Mononuclear cell (primary cell): ENCODE measurements around the gene CIT. TPM values are rescaled to one million over a fixed set of nuclear protein-coding genes. Genes with fewer than 3 reads are reported as not detected.

Source experiments
- total RNA-seq: library from RNA; depleted of rRNA; stranded (reverse); fragments of >200 nt; gene quantifications from one replicate; pipeline ENCODE4 v1.2.3, GENCODE V29; 2012

Gene CIT
- total RNA-seq, 1 donor, result 0.84 TPM

Other genes starting within 250 kb of the CIT start
- gene PRKAB1, start 209.2 kb downstream of the CIT start, total RNA-seq, result 10.2 TPM
- 60.9 TPM for gene BICDL1, start 111.9 kb upstream of the CIT start, total RNA-seq
- gene RAB35, start 239.4 kb upstream of the CIT start, total RNA-seq, result 17.2 TPM